Lower leg skin (tissue), 3 donors: ENCODE measurements around the gene GRHL3.

Source experiments
- POLR2A ChIP-seq, 2 donors: fragments of 450-650 bp; IDR thresholded peaks; one replicate each; pipeline ENCODE4 v1.6.1; 2016 to 2017; ENCODE audit warnings: antibody characterized with exemption in 2 of 2, mild to moderate bottlenecking in 1 of 2, moderate library complexity in 1 of 2
- TF ChIP-seq, protein P1 (sequence below), 3 donors: fragments of 450-650 bp; IDR thresholded peaks; one replicate each; pipeline ENCODE4 v1.5.1; 2016; ENCODE audit warnings: antibody characterized with exemption in 3 of 3, mild to moderate bottlenecking in 3 of 3, moderate library complexity in 2 of 3

DNA sequence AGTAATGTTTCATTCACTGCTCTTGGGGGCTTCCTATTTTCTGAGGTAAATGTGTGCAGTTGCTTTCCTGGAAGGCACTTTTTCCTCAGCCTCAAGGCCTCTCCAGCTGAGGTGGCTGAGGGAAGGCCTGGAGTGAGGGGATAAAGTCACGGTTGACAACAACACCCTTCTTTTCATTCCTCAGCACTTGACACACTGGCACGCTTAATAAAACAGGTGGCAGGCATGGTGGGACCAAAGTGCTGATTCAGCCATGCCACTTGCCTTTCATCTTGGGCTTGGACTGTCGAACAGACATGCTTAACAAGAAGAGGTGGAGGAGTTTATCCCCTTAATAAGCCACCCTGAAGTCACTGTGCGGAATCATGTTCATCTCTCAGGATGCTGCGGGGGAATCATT, 23.6 kb upstream of the GRHL3 start:
- TF ChIP-seq, protein P1, sequence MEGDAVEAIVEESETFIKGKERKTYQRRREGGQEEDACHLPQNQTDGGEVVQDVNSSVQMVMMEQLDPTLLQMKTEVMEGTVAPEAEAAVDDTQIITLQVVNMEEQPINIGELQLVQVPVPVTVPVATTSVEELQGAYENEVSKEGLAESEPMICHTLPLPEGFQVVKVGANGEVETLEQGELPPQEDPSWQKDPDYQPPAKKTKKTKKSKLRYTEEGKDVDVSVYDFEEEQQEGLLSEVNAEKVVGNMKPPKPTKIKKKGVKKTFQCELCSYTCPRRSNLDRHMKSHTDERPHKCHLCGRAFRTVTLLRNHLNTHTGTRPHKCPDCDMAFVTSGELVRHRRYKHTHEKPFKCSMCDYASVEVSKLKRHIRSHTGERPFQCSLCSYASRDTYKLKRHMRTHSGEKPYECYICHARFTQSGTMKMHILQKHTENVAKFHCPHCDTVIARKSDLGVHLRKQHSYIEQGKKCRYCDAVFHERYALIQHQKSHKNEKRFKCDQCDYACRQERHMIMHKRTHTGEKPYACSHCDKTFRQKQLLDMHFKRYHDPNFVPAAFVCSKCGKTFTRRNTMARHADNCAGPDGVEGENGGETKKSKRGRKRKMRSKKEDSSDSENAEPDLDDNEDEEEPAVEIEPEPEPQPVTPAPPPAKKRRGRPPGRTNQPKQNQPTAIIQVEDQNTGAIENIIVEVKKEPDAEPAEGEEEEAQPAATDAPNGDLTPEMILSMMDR (IDR thresholded peaks at IDR 0.05): no peak
- TF ChIP-seq POLR2A (IDR thresholded peaks at IDR 0.05): no peak
